Ascending aorta (tissue), 2 donors: ENCODE data around the gene NT5DC2. TPM values are rescaled to one million over a fixed set of nuclear protein-coding genes. Genes with fewer than 3 reads are reported as not detected.
"Not testable (repeated sequence)": the region's sequence is repeated elsewhere in the genome, so short reads cannot be mapped to it uniquely, and the experiment has no call there.

ENCODE experiments used
- DNase-seq, 2 donors: peaks; one replicate each; pipeline ENCODE4 v3.0.0-alpha.2; 2019; ENCODE audit warnings: low spot score in 2 of 2
- H3K27ac ChIP-seq, 2 donors: fragments of 200-600 bp; sonication (generic); one replicate each; pipeline ENCODE4 v1.5.1; 2016 to 2017; ENCODE audit warnings: mild to moderate bottlenecking in 1 of 2
- H3K27me3 ChIP-seq: fragments of 200-600 bp; sonication (generic); one replicate; pipeline ENCODE4 v1.5.1; 2017
- H3K36me3 ChIP-seq, 2 donors: fragments of 200-600 bp; sonication (generic); one replicate each; pipeline ENCODE4 v1.5.1; 2016
- H3K4me1 ChIP-seq, 2 donors: fragments of 200-600 bp; sonication (generic); one replicate each; pipeline ENCODE4 v1.5.1; 2016 to 2017; ENCODE audit warnings: mild to moderate bottlenecking in 1 of 2
- H3K4me3 ChIP-seq, 2 donors: fragments of 200-600 bp; sonication (generic); one replicate each; pipeline ENCODE4 v1.5.1; 2016 to 2017; ENCODE audit warnings: mild to moderate bottlenecking in 1 of 2
- H3K9me3 ChIP-seq, 2 donors: fragments of 200-600 bp; sonication (generic); one replicate each; pipeline ENCODE4 v1.5.1; 2016
- CTCF ChIP-seq, 3 experiments: fragments of 200-600 bp in 2 of 3; fragments of 450-650 bp in 1 of 3; sonication (generic) in 2 of 3; IDR thresholded peaks; one replicate each; pipeline ENCODE4 v1.5.1; 2016 to 2019; ENCODE audit warnings: antibody characterized with exemption in 3 of 3, mild to moderate bottlenecking in 1 of 3, moderate library complexity in 1 of 3
- intact Hi-C: fragments of 100-400 bp; cut with DNase I; formaldehyde crosslinking; loops from one replicate; pipeline ENCODE4 v1.15.1; 2023
- total RNA-seq: library from RNA; depleted of rRNA; stranded (reverse); fragments of >200 nt; gene quantifications from one replicate; pipeline ENCODE4 v1.1.0, GENCODE V29; 2016

NT5DC2 gene
- total RNA-seq, 1 donor from 2014 or later = 95.5 TPM

- H3K27me3 ChIP-seq = no peaks in the 10 kb centered on the region
- peaks cover 4 to 11% of the 10 kb centered on the region in 2 donors for H3K36me3 ChIP-seq
- peak in 1 of 2 donors; percentile 80 for DNase-seq
- intact Hi-C loops = loop anchor here (5.0 to 10.0 kb wide), 2 partner anchors 242 to 365 kb away; partner anchors contain the start of genes GLYCTK and STIMATE
- peak overlapping the region; percentile 49 to 80 for H3K27ac ChIP-seq
- H3K4me1 ChIP-seq = peaks cover 4 to 27% of the 10 kb centered on the region in 2 donors
- TF ChIP-seq CTCF (IDR thresholded peaks at IDR 0.05) = no peak
- H3K9me3 ChIP-seq = no peaks in the 10 kb centered on the region
- H3K4me3 ChIP-seq = no peak overlapping the region
Observed at GRCh38 chr3:52529376-52530333, 4.0 kb downstream of the NT5DC2 start.

- Histone ChIP-seq H3K27me3 (no peaks in the 10 kb centered on the region), H3K4me3 (no peak overlapping the region), H3K36me3 (peaks cover 9 to 11% of the 10 kb centered on the region in 2 donors), H3K27ac (peak overlapping the region in 1 of 2 donors; percentile 7), H3K9me3 (no peaks in the 10 kb centered on the region), H3K4me1 (peaks cover 4 to 27% of the 10 kb centered on the region in 2 donors)
- intact Hi-C loops = no loop called here
- TF ChIP-seq CTCF (IDR thresholded peaks at IDR 0.05) = no peak
- DNase-seq = no peak
Observed at GRCh38 chr3:52528586-52529375, 4.9 kb downstream of the NT5DC2 start.

- DNase-seq = no peak
- TF ChIP-seq CTCF (IDR thresholded peaks at IDR 0.05) = no peak
- peaks cover 9 to 11% of the 10 kb centered on the region in 2 donors for H3K36me3 ChIP-seq
- H3K27me3 ChIP-seq = no peaks in the 10 kb centered on the region
- no peaks in the 10 kb centered on the region for H3K9me3 ChIP-seq
- H3K4me1 ChIP-seq = peaks cover 4 to 25% of the 10 kb centered on the region in 2 donors
- H3K27ac ChIP-seq = no peak overlapping the region
- no peak overlapping the region for H3K4me3 ChIP-seq
- intact Hi-C loops = no loop called here
Observed at GRCh38 chr3:52527732-52528585, 5.7 kb downstream of the NT5DC2 start.

- Histone ChIP-seq H3K4me1 (peaks cover 0 to 19% of the 10 kb centered on the region in 2 donors), H3K27me3 (no peaks in the 10 kb centered on the region), H3K4me3 (no peak overlapping the region), H3K36me3 (peaks cover 9 to 11% of the 10 kb centered on the region in 2 donors), H3K27ac (no peak overlapping the region), H3K9me3 (no peaks in the 10 kb centered on the region)
- intact Hi-C loops = no loop called here
- TF ChIP-seq CTCF (IDR thresholded peaks at IDR 0.05) = no peak
- no peak for DNase-seq
Observed at GRCh38 chr3:52527039-52527731, 6.5 kb downstream of the NT5DC2 start.

- H3K9me3 ChIP-seq, H3K27me3 ChIP-seq, H3K4me3 ChIP-seq, intact Hi-C loops: not testable (repeated sequence)
- Histone ChIP-seq H3K4me1 (peaks cover 0 to 19% of the 10 kb centered on the region in 2 donors), H3K36me3 (peaks cover 9 to 11% of the 10 kb centered on the region in 2 donors), H3K27ac (peak overlapping the region; percentile 68 to 85)
- DNase-seq = peak in 1 of 2 donors; percentile 1
Observed at GRCh38 chr3:52526671-52527038, 7.0 kb downstream of the NT5DC2 start.
